ENCODE measurements around the gene ATP6V1G3.

The ATP6V1G3 gene

DNA sequence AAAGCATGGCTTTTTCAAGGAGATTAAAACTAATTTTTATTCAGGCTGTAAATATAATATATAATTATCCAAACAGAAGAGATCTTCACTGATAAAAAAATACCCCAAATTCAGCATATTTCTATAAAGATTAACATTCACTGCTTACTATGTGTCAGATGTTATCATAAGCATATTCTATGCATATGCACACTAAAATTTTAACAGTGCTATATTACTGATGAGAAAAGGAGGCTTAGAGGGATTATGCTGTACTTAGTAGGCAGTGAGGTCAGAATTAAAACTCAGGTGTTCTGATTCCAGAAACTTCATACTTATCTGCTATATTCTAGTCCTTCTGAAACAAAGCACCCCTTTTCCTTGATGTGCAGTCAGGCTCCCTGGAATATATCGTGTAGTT lies 33.8 kb upstream of the ATP6V1G3 start:
- no peaks in the 10 kb centered on the region for H4K20me1 ChIP-seq (ENCODE audit: low read depth, low read length)
- H3K27ac ChIP-seq (ENCODE audit: low read depth, low read length): no peak overlapping the region
- H3K79me2 ChIP-seq (ENCODE audit: insufficient read depth, low read length): no peaks in the 10 kb centered on the region
- no peak overlapping the region for H3K4me2 ChIP-seq (ENCODE audit: low read depth, low read length, poor library complexity, severe bottlenecking)
- H2AFZ ChIP-seq (ENCODE audit: low read depth, low read length, severe bottlenecking): no peak overlapping the region
- H3K27me3 ChIP-seq (ENCODE audit: low read length): no peaks in the 10 kb centered on the region
- H3K9me3 ChIP-seq (ENCODE audit: insufficient read depth, low read length): no peaks in the 10 kb centered on the region
- H3K9ac ChIP-seq (ENCODE audit: low read length): no peak overlapping the region
- TF ChIP-seq CTCF (IDR thresholded peaks at IDR 0.05; ENCODE audit: insufficient read depth, low read length, poor library complexity, severe bottlenecking) (no peak), EZH2phosphoT487 (conservative IDR thresholded peaks at IDR 0.05; ENCODE audit: low read length) (no peak)
- peaks cover 6% of the 10 kb centered on the region; the same call in 1 of the 2 replicates for H3F3A ChIP-seq (ENCODE audit: insufficient read depth)
- no peaks in the 10 kb centered on the region for H3K36me3 ChIP-seq (ENCODE audit: low read length)
- no peaks in the 10 kb centered on the region for H3K9me2 ChIP-seq (replicated peaks; ENCODE audit: insufficient read depth, low read length)
- H3K4me3 ChIP-seq (ENCODE audit: insufficient read depth, low read length, poor library complexity, severe bottlenecking): no peak overlapping the region

GRCh38 chr1:198564716-198565115 lies 24.2 kb upstream of the ATP6V1G3 start:
- Histone ChIP-seq H3K9me2 (replicated peaks; ENCODE audit: insufficient read depth, low read length) (no peaks in the 10 kb centered on the region), H3K4me3 (ENCODE audit: insufficient read depth, low read length, poor library complexity, severe bottlenecking) (no peak overlapping the region), H2AFZ (ENCODE audit: low read depth, low read length, severe bottlenecking) (no peak overlapping the region), H3K79me2 (ENCODE audit: insufficient read depth, low read length) (no peaks in the 10 kb centered on the region), H3F3A (ENCODE audit: insufficient read depth) (no peaks in the 10 kb centered on the region), H3K27me3 (ENCODE audit: low read length) (no peaks in the 10 kb centered on the region), H3K9ac (ENCODE audit: low read length) (no peak overlapping the region), H3K36me3 (ENCODE audit: low read length) (peaks cover 2% of the 10 kb centered on the region; the same call in 1 of the 2 replicates), H3K9me3 (ENCODE audit: insufficient read depth, low read length) (no peaks in the 10 kb centered on the region), H3K4me2 (ENCODE audit: low read depth, low read length, poor library complexity, severe bottlenecking) (no peak overlapping the region), H4K20me1 (ENCODE audit: low read depth, low read length) (no peaks in the 10 kb centered on the region), H3K27ac (ENCODE audit: low read depth, low read length) (no peak overlapping the region)
- TF ChIP-seq EZH2phosphoT487 (conservative IDR thresholded peaks at IDR 0.05; ENCODE audit: low read length) (no peak), CTCF (IDR thresholded peaks at IDR 0.05; ENCODE audit: insufficient read depth, low read length, poor library complexity, severe bottlenecking) (no peak)

DNA sequence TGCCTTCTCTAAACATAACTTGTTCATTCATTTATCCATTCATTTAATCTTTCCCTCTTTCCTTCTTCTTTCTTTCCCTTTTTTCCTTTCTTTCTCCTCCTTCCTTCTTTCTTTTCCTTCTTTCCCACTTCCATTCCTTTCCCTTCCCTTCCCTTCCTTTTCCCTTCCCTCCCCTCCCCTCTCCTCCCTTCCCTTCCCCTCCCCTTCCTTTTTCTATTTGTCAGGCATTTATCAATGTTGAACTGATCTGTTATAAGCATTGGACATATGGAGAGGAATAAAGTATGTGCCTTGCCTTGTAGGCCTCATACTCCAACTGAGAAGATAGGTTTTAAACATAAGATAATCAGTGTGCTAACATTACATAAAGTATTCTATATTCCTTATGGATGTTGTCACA lies 23.7 kb upstream of the ATP6V1G3 start:
- H2AFZ ChIP-seq (ENCODE audit: low read depth, low read length, severe bottlenecking): no peak overlapping the region
- TF ChIP-seq EZH2phosphoT487 (conservative IDR thresholded peaks at IDR 0.05; ENCODE audit: low read length): no peak
- TF ChIP-seq CTCF (IDR thresholded peaks at IDR 0.05; ENCODE audit: insufficient read depth, low read length, poor library complexity, severe bottlenecking): no peak

More for the DNA sequence above, 23.7 kb upstream of the ATP6V1G3 start:
- H3K36me3 ChIP-seq (ENCODE audit: low read length): peaks cover 2% of the 10 kb centered on the region; the same call in 1 of the 2 replicates
- H3K9ac ChIP-seq (ENCODE audit: low read length): no peak overlapping the region
- H3K27ac ChIP-seq (ENCODE audit: low read depth, low read length): no peak overlapping the region
- no peaks in the 10 kb centered on the region for H3K9me2 ChIP-seq (replicated peaks; ENCODE audit: insufficient read depth, low read length)
- H4K20me1 ChIP-seq (ENCODE audit: low read depth, low read length): no peaks in the 10 kb centered on the region
- H3K27me3 ChIP-seq (ENCODE audit: low read length): no peaks in the 10 kb centered on the region
- no peaks in the 10 kb centered on the region for H3K79me2 ChIP-seq (ENCODE audit: insufficient read depth, low read length)
- H3F3A ChIP-seq (ENCODE audit: insufficient read depth): peaks cover 2% of the 10 kb centered on the region; the same call in 1 of the 2 replicates
- H3K9me3 ChIP-seq (ENCODE audit: insufficient read depth, low read length): no peaks in the 10 kb centered on the region
- H3K4me3 ChIP-seq (ENCODE audit: insufficient read depth, low read length, poor library complexity, severe bottlenecking): no peak overlapping the region
- H3K4me2 ChIP-seq (ENCODE audit: low read depth, low read length, poor library complexity, severe bottlenecking): no peak overlapping the region

Data from SU-DHL-6 (cell line).